PC-3 (cell line): ENCODE data around the gene CGN. TPM values are rescaled to one million over a fixed set of nuclear protein-coding genes. Genes with fewer than 3 reads are reported as not detected.

ENCODE experiments used
- ATAC-seq: fragments of 200-7000 bp; cut with Tn5 transposase; 2 replicates; pipeline ENCODE4 v1.9.1; 2020; ENCODE audit warnings: mild to moderate bottlenecking, moderate library complexity
- BruUV-seq: library from RNA; stranded (reverse); fragments of 400-500 nt; replicated peaks from 2 replicates; lab custom pipeline; 2021; lab: Mats Ljungman, UMichigan
- CTCF ChIA-PET: fragments of 300-600 bp; sonication (Branson Sonifier 250); formaldehyde crosslinking; loops from one replicate; lab custom pipeline; 2022; ENCODE audit warnings: antibody characterized with exemption; lab: Charles Lee
- POLR2A ChIA-PET: fragments of 300-600 bp; sonication (Branson Sonifier 250); formaldehyde crosslinking; loops from one replicate; lab custom pipeline; 2022; ENCODE audit warnings: antibody characterized with exemption; ENCODE audit not compliant: unreplicated experiment; lab: Charles Lee
- DNase-seq: peaks from one replicate; pipeline ENCODE4 v3.0.0-alpha.2; 2015
- H2AFZ ChIP-seq: fragments of 300-600 bp; sonication (generic); 2 replicates; pipeline ENCODE4 v1.6.0; 2016; ENCODE audit warnings: antibody characterized with exemption, low read length
- H3F3A ChIP-seq: fragments of 300-600 bp; sonication (generic); one replicate; pipeline ENCODE4 v1.6.0; 2017; ENCODE audit warnings: antibody characterized with exemption, low read length, control low read depth, mild to moderate bottlenecking; ENCODE audit not compliant: unreplicated experiment
- H3K27ac ChIP-seq: fragments of 300-600 bp; sonication (generic); 2 replicates; pipeline ENCODE4 v1.5.1; 2016; ENCODE audit warnings: mild to moderate bottlenecking, low read length
- H3K27me3 ChIP-seq: fragments of 300-600 bp; sonication (generic); 2 replicates; pipeline ENCODE4 v1.6.1; 2016; ENCODE audit warnings: low read length, mixed read lengths
- H3K36me3 ChIP-seq: fragments of 300-600 bp; sonication (generic); 2 replicates; pipeline ENCODE4 v1.6.1; 2016; ENCODE audit warnings: low read depth, mixed run types, low read length, mixed read lengths
- H3K4me1 ChIP-seq: fragments of 300-600 bp; sonication (generic); 2 replicates; pipeline ENCODE4 v1.5.1; 2016; ENCODE audit warnings: low read length; ENCODE audit not compliant: insufficient read depth
- H3K4me2 ChIP-seq: fragments of 300-600 bp; sonication (generic); 2 replicates; pipeline ENCODE4 v1.6.0; 2016; ENCODE audit warnings: low read length
- H3K4me3 ChIP-seq: fragments of 300-600 bp; sonication (generic); 2 replicates; pipeline ENCODE4 v1.5.1; 2016; ENCODE audit warnings: mild to moderate bottlenecking, low read length, mixed read lengths
- H3K79me2 ChIP-seq: fragments of 300-600 bp; sonication (generic); 2 replicates; pipeline ENCODE4 v1.6.1; 2017; ENCODE audit warnings: low read length, mixed read lengths
- H3K9ac ChIP-seq: fragments of 300-600 bp; sonication (generic); 2 replicates; pipeline ENCODE4 v1.6.0; 2016; ENCODE audit warnings: mild to moderate bottlenecking, low read length
- H3K9me2 ChIP-seq: fragments of 300-600 bp; sonication (generic); replicated peaks from 2 replicates; pipeline ENCODE4 v1.6.1; 2016; ENCODE audit warnings: mixed run types, low read length, mixed read lengths
- H3K9me3 ChIP-seq: fragments of 300-600 bp; sonication (generic); 2 replicates; pipeline ENCODE4 v1.6.1; 2016; ENCODE audit warnings: low read length, mixed read lengths
- H4K20me1 ChIP-seq: fragments of 300-600 bp; sonication (generic); 2 replicates; pipeline ENCODE4 v1.6.1; 2016; ENCODE audit warnings: low read length, mixed read lengths
- EZH2 ChIP-seq: fragments of 300-600 bp; sonication (generic); IDR thresholded peaks from one replicate; pipeline ENCODE4 v1.6.1; 2017; ENCODE audit warnings: antibody characterized with exemption, mild to moderate bottlenecking, low read length; ENCODE audit not compliant: unreplicated experiment
- EZH2phosphoT487 ChIP-seq: fragments of 300-600 bp; sonication (generic); IDR thresholded peaks from 2 replicates; pipeline ENCODE4 v1.6.1; 2018; ENCODE audit warnings: mild to moderate bottlenecking, antibody characterized with exemption, low read length, borderline replicate concordance
- intact Hi-C: fragments of 100-400 bp; cut with micrococcal nuclease; formaldehyde crosslinking; loops from 2 replicates; pipeline ENCODE4 v1.9.0; 2023
- total RNA-seq: library from RNA; depleted of rRNA; stranded (reverse); fragments of >200 nt; gene quantifications from 2 replicates; pipeline ENCODE4 v1.2.3, GENCODE V29; 2014
- TF ChIP-seq, protein P1 (sequence below): fragments of 300-600 bp; sonication (generic); conservative IDR thresholded peaks from 2 replicates; pipeline ENCODE4 v1.5.1; 2017; ENCODE audit warnings: antibody characterized with exemption, low read depth, mild to moderate bottlenecking, low read length

The CGN gene
- total RNA-seq, 1 experiment from 2014 or later, result 13.3 TPM

DNA sequence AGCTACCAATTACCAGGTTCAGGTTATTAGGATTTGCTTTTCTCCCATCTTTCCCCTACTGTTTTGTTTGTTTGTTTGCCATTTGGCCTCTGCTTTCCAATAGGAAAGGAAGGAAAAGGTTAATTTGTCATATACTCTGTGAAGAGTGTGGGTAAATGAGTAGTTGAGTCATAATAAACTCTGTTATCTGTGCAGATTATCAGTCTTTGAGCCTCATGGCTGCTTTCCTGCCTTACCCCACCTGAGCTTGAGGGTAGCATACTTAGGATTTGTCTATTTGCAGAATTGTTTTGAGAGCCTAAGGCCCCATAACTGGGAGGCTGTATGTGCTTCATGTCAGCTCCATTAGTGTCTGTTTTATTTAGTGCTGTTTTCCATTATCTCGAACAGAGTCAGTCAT lies 67.8 kb downstream of the CGN start:
- Histone ChIP-seq H3K4me2 (peak overlapping the region; percentile 10), H3K27me3 (no peaks in the 10 kb centered on the region), H3K4me1 (peaks cover 41% of the 10 kb centered on the region), H3K36me3 (peaks cover 42% of the 10 kb centered on the region), H3K9ac (no peak overlapping the region), H3K27ac (peak overlapping the region; percentile 59), H3K9me3 (no peaks in the 10 kb centered on the region), H4K20me1 (no peaks in the 10 kb centered on the region), H3K79me2 (no peaks in the 10 kb centered on the region), H2AFZ (no peak overlapping the region), H3K4me3 (no peak overlapping the region), H3F3A (no peaks in the 10 kb centered on the region), H3K9me2 (no peaks in the 10 kb centered on the region)
- intact Hi-C loops, result no loop called here
- DNase-seq (peak; percentile 43), ATAC-seq (no peak)
- ChIA-PET CTCF (interaction anchor here (0.6 kb wide), 1 partner anchor 15 kb away, joined by 3 read pairs; no protein-coding TSS in a partner anchor), POLR2A (interaction anchor here (0.9 kb wide), 1 partner anchor 38 kb away, joined by 3 read pairs; no protein-coding TSS in a partner anchor)
- no TSS peak for BruUV-seq
- TF ChIP-seq EZH2phosphoT487, result no peak
- TF ChIP-seq EZH2, result no peak
- TF ChIP-seq, protein P1, sequence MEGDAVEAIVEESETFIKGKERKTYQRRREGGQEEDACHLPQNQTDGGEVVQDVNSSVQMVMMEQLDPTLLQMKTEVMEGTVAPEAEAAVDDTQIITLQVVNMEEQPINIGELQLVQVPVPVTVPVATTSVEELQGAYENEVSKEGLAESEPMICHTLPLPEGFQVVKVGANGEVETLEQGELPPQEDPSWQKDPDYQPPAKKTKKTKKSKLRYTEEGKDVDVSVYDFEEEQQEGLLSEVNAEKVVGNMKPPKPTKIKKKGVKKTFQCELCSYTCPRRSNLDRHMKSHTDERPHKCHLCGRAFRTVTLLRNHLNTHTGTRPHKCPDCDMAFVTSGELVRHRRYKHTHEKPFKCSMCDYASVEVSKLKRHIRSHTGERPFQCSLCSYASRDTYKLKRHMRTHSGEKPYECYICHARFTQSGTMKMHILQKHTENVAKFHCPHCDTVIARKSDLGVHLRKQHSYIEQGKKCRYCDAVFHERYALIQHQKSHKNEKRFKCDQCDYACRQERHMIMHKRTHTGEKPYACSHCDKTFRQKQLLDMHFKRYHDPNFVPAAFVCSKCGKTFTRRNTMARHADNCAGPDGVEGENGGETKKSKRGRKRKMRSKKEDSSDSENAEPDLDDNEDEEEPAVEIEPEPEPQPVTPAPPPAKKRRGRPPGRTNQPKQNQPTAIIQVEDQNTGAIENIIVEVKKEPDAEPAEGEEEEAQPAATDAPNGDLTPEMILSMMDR, result no peak

DNA sequence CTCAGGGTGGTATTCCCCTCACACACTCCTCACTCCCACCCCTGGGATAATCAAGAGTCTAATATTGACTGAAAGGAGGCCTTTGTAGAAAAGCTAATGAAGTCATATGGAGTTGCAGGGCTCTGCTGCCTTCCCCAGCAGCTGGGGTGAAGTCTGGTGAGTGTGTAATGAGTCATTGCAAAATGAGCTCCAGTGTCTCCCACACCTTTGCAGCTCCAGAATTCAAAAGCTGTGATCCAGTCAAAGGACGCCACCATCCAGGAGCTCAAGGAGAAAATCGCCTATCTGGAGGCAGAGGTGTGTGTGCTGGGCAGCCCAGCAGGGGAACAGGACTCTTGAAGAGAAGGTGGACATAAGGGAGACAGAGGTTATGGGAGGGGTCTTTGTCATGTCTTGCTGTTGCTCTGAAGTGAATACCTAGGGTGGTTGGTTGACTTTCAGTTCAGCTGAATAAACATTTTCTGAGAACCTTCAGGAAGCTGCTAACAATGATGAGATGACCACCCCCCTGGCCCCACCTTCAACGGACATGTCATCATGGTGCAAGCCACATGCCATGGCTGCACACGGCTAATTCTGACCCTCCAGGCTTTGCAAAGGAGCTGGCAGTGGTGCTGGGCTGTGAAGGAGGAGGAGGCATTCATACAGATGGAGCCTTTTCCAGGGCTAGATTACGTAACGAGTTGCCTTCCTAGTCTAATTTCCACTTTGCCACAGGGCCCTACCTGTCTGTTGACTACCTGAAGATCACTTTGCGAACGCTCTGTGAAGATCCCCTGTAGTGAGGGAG lies 68.4 kb downstream of the CGN start:
- Histone ChIP-seq H2AFZ (no peak overlapping the region), H3F3A (no peaks in the 10 kb centered on the region), H3K79me2 (no peaks in the 10 kb centered on the region), H3K4me3 (no peak overlapping the region), H3K9me2 (no peaks in the 10 kb centered on the region), H3K9ac (no peak overlapping the region), H3K4me2 (peak overlapping the region; percentile 10), H3K27me3 (no peaks in the 10 kb centered on the region), H3K36me3 (peaks cover 37% of the 10 kb centered on the region), H3K4me1 (peaks cover 34% of the 10 kb centered on the region), H3K27ac (peak overlapping the region; percentile 59), H4K20me1 (no peaks in the 10 kb centered on the region), H3K9me3 (no peaks in the 10 kb centered on the region)
- CTCF ChIA-PET, result interaction anchor here (0.6 kb wide), 3 partner anchors 12 to 110 kb away, joined by 3 to 5 read pairs (median 5); no protein-coding TSS in a partner anchor
- BruUV-seq, result no TSS peak
- peak; percentile 65 for ATAC-seq
- peak; percentile 79 for DNase-seq
- POLR2A ChIA-PET, result interaction anchor here (0.9 kb wide), 1 partner anchor 39 kb away, joined by 3 read pairs; no protein-coding TSS in a partner anchor
- TF ChIP-seq EZH2phosphoT487 (no peak), EZH2 (no peak)
- TF ChIP-seq, protein P1, result no peak
- intact Hi-C loops, result no loop called here

DNA sequence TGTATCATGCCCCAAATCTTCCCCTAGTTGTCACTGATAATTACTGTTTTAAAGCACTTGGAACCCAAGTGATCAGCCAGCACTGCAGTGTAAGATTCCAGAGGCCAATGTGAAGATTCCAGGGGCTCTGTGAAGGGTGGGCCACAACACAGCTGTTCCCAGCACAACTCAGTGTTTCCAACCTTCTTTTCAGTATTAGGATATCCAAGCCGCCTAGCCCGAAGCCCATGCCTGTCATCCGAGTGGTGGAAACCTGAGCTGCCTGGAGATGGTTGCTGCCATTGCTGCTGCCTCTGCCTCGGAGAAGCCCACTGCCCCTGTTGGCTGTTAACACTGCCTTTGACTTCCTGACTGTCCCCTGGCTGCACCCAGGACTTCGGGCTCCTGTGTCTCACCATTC lies 70.3 kb downstream of the CGN start:
- Histone ChIP-seq H3K9ac (no peak overlapping the region), H3K9me2 (no peaks in the 10 kb centered on the region), H3F3A (peaks cover 6% of the 10 kb centered on the region), H3K9me3 (no peaks in the 10 kb centered on the region), H3K27me3 (no peaks in the 10 kb centered on the region), H3K36me3 (peaks cover 23% of the 10 kb centered on the region), H3K4me1 (peaks cover 40% of the 10 kb centered on the region), H3K4me3 (no peak overlapping the region), H3K79me2 (no peaks in the 10 kb centered on the region), H3K4me2 (no peak overlapping the region), H3K27ac (no peak overlapping the region), H2AFZ (no peak overlapping the region), H4K20me1 (no peaks in the 10 kb centered on the region)
- ChIA-PET CTCF (interaction anchor here (0.6 kb wide), 1 partner anchor 32 kb away, joined by 3 read pairs; no protein-coding TSS in a partner anchor), POLR2A (no interaction called here)
- intact Hi-C loops, result no loop called here
- TF ChIP-seq EZH2phosphoT487, result no peak
- TF ChIP-seq, protein P1, result no peak
- TF ChIP-seq EZH2, result no peak
- no TSS peak for BruUV-seq
- no peak for ATAC-seq
- DNase-seq, result no peak
